Spleen (tissue), 7 donors: ENCODE data around the gene DDR1.

Source experiments
- POLR2A ChIP-seq, 3 donors: fragments of 450-650 bp; IDR thresholded peaks; one replicate each; pipeline ENCODE4 v1.5.1; 2017; ENCODE audit warnings: antibody characterized with exemption in 3 of 3, mild to moderate bottlenecking in 1 of 3
- POLR2AphosphoS5 ChIP-seq, 3 donors: sonication (generic); formaldehyde crosslinking; IDR thresholded peaks; one replicate each; pipeline ENCODE4 v1.5.1; 2017; ENCODE audit warnings: antibody characterized with exemption in 3 of 3
- TF ChIP-seq, protein P1 (sequence below), 11 experiments: fragments of 200-600 bp in 7 of 11; fragments of 450-650 bp in 4 of 11; sonication (generic) in 4 of 11; IDR thresholded peaks in 8 of 11; conservative IDR thresholded peaks in 3 of 11; 1 replicate in 7 of 11; 2 replicates in 4 of 11; pipeline versions ENCODE4 v1.4.0 to v1.8.0; 2016 to 2021; ENCODE audit warnings: antibody characterized with exemption in 11 of 11, inconsistent platforms in 4 of 11, mild to moderate bottlenecking in 1 of 11
- donor health status: DM: no; HTN: no; CAD: no; lungs with moderate emphysema.
- donor health status: DM: no; HTN: no; CAD: no.
- donor health status: DM: no; HTN: no; CAD: no.

DNA sequence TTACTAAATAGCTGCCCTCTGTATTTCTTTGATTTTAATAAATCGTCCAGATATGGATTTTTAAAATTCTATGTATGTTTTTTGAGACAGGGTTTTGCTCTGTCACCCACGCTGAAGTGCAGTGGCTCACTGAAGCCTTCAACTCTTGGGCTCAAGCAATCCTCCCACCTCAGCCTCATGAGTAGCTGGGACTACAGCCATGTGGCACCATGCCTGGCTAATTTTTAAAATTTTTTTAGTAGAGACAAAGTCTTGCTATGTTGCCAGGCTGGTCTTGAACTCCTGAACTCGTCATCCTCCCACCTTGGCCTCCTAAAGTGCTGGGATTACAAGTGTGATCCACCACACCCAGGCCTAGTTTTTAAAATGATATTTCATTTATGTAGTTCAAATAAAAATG lies 47.4 kb upstream of the DDR1 start:
- TF ChIP-seq POLR2AphosphoS5 (IDR thresholded peaks at IDR 0.05) (no peak), POLR2A (IDR thresholded peaks at IDR 0.05) (no peak)
- TF ChIP-seq, protein P1, sequence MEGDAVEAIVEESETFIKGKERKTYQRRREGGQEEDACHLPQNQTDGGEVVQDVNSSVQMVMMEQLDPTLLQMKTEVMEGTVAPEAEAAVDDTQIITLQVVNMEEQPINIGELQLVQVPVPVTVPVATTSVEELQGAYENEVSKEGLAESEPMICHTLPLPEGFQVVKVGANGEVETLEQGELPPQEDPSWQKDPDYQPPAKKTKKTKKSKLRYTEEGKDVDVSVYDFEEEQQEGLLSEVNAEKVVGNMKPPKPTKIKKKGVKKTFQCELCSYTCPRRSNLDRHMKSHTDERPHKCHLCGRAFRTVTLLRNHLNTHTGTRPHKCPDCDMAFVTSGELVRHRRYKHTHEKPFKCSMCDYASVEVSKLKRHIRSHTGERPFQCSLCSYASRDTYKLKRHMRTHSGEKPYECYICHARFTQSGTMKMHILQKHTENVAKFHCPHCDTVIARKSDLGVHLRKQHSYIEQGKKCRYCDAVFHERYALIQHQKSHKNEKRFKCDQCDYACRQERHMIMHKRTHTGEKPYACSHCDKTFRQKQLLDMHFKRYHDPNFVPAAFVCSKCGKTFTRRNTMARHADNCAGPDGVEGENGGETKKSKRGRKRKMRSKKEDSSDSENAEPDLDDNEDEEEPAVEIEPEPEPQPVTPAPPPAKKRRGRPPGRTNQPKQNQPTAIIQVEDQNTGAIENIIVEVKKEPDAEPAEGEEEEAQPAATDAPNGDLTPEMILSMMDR (IDR thresholded peaks at IDR 0.05 in 8 of 11, conservative IDR thresholded peaks at IDR 0.05 in 3 of 11): no peak
